IPS-NIHi7 (cell line): Measurements from ENCODE around the gene IDH3B.

Experiments
- DNase-seq: peaks from one replicate; pipeline ENCODE4 v3.0.0; 2012; ENCODE audit warnings: mixed read lengths; ENCODE audit errors: extremely low spot score

IDH3B gene

GRCh38 chr20:2618815-2619214 is 45.2 kb downstream of the IDH3B start:
- no peak for DNase-seq

GRCh38 chr20:2617099-2617714 is 46.8 kb downstream of the IDH3B start:
- DNase-seq, result no peak

GRCh38 chr20:2616634-2617033 is 47.4 kb downstream of the IDH3B start:
- DNase-seq, result no peak

GRCh38 chr20:2612073-2612472 is 51.9 kb downstream of the IDH3B start:
- DNase-seq, result no peak

- no peak for DNase-seq
These were observed 52.9 kb downstream of the IDH3B start for GRCh38 chr20:2610941-2611720.

GRCh38 chr20:2610326-2610725 is 53.7 kb downstream of the IDH3B start:
- no peak for DNase-seq
